Mesendoderm (in vitro differentiated cells): ENCODE data around the gene PDE4D.

Experiments used
- DNase-seq: peaks from one replicate; pipeline ENCODE4 v3.0.0; 2013
- H2AK5ac ChIP-seq: 2 replicates; pipeline ENCODE4 v1.6.1; 2013; ENCODE audit warnings: low read length, inconsistent platforms
- H2BK120ac ChIP-seq: 2 replicates; pipeline ENCODE4 v1.6.1; 2013; ENCODE audit warnings: low read depth, mild to moderate bottlenecking, low read length, moderate library complexity, mixed read lengths
- H2BK15ac ChIP-seq: replicated peaks from 2 replicates; pipeline ENCODE4 v1.6.1; 2013; ENCODE audit warnings: low read depth, mild to moderate bottlenecking, moderate library complexity
- H2BK5ac ChIP-seq: 2 replicates; pipeline ENCODE4 v1.6.1; 2013; ENCODE audit warnings: low read length, inconsistent platforms
- H3K18ac ChIP-seq: 2 replicates; pipeline ENCODE4 v1.6.1; 2013; ENCODE audit warnings: mild to moderate bottlenecking, low read length, mixed read lengths
- H3K23ac ChIP-seq: one replicate; pipeline ENCODE4 v1.6.1; 2013; ENCODE audit warnings: low read length
- H3K27ac ChIP-seq: 2 replicates; pipeline ENCODE4 v1.5.1; 2013; ENCODE audit warnings: low read depth, mild to moderate bottlenecking, inconsistent platforms, low read length, moderate library complexity
- H3K27me3 ChIP-seq: 2 replicates; pipeline ENCODE4 v1.6.1; 2013; ENCODE audit warnings: low read length, control low read depth, mild to moderate bottlenecking, inconsistent platforms; ENCODE audit not compliant: insufficient read depth, poor library complexity
- H3K36me3 ChIP-seq: 2 replicates; pipeline ENCODE4 v1.6.1; 2013; ENCODE audit warnings: low read length, inconsistent platforms; ENCODE audit not compliant: control insufficient read depth, insufficient read depth
- H3K4ac ChIP-seq: one replicate; pipeline ENCODE4 v1.6.1; 2013; ENCODE audit warnings: low read depth, mild to moderate bottlenecking, low read length, moderate library complexity
- H3K4me1 ChIP-seq: 2 replicates; pipeline ENCODE4 v1.6.1; 2013; ENCODE audit warnings: low read depth, low read length, inconsistent platforms; ENCODE audit not compliant: control insufficient read depth
- H3K4me2 ChIP-seq: 2 replicates; pipeline ENCODE4 v1.6.1; 2013; ENCODE audit warnings: low read length
- H3K4me3 ChIP-seq: 2 replicates; pipeline ENCODE4 v1.5.1; 2013; ENCODE audit warnings: mild to moderate bottlenecking, low read length
- H3K56ac ChIP-seq: one replicate; pipeline ENCODE4 v1.6.1; 2013; ENCODE audit warnings: low read length
- H3K79me1 ChIP-seq: 2 replicates; pipeline ENCODE4 v1.6.1; 2013; ENCODE audit warnings: low read length, inconsistent platforms
- H3K79me2 ChIP-seq: 2 replicates; pipeline ENCODE4 v1.6.1; 2013; ENCODE audit warnings: mild to moderate bottlenecking, low read length; ENCODE audit not compliant: control insufficient read depth, insufficient read depth
- H3K9ac ChIP-seq: 2 replicates; pipeline ENCODE4 v1.6.1; 2013; ENCODE audit warnings: low read length, inconsistent platforms
- H4K5ac ChIP-seq: one replicate; pipeline ENCODE4 v1.6.1; 2013; ENCODE audit warnings: low read length
- H4K8ac ChIP-seq: one replicate; pipeline ENCODE4 v1.6.1; 2013; ENCODE audit warnings: low read depth, mild to moderate bottlenecking, control low read depth, low read length, moderate library complexity
- WGBS: extraction: QIAGEN DNeasy Blood & Tissue Kit; methylation state at CpG from one replicate; pipeline ENCODE4 v1.1.7; 2013; ENCODE audit warnings: low lambda C conversion rate, missing lambda C conversion rate; ENCODE audit not compliant: insufficient coverage; ENCODE audit errors: extremely low coverage; 5-methylcytosine and 5-hydroxymethylcytosine counted together

The PDE4D gene

DNA sequence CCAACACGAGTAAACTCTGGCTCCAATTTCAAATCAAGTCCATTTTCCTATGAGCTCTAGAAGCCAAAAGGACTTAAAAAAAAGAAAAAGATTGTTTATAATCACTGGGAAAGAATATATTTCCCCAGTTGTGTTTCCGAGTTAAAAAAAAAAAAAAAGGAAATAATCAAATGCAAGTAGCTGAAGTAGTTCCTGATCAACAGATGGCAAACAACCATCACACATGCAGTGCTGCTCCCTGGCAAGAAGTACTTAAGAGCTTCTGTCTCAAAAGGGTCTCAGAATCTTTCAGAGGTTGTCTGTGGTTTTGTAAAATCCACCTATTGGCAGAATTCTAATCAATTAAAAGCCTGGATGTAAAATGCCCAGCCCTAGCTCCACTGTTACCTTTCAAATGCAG is 922.8 kb downstream of the PDE4D start:
- no peak overlapping the region for H3K9ac ChIP-seq
- no peak overlapping the region for H3K56ac ChIP-seq
- H3K79me1 ChIP-seq, result no peaks in the 10 kb centered on the region
- peaks cover 2% of the 10 kb centered on the region for H3K4me1 ChIP-seq
- no peak overlapping the region for H3K4me3 ChIP-seq
- no peak overlapping the region for H3K27ac ChIP-seq
- H3K18ac ChIP-seq, result no peak overlapping the region
- H3K4ac ChIP-seq, result no peak overlapping the region
- H2AK5ac ChIP-seq, result no peak overlapping the region
- H3K23ac ChIP-seq, result no peak overlapping the region
- no peak overlapping the region for H2BK15ac ChIP-seq
- H3K27me3 ChIP-seq, result no peaks in the 10 kb centered on the region
- no peak overlapping the region for H4K5ac ChIP-seq
- H2BK5ac ChIP-seq, result no peak overlapping the region
- no peak for DNase-seq
- H3K79me2 ChIP-seq, result no peaks in the 10 kb centered on the region
- H3K36me3 ChIP-seq, result peaks cover 2% of the 10 kb centered on the region
- no peak overlapping the region for H2BK120ac ChIP-seq
- no CpG with 5 or more reads among the region's 2 CpGs for WGBS
- no peak overlapping the region for H4K8ac ChIP-seq
- H3K4me2 ChIP-seq, result no peak overlapping the region

DNA sequence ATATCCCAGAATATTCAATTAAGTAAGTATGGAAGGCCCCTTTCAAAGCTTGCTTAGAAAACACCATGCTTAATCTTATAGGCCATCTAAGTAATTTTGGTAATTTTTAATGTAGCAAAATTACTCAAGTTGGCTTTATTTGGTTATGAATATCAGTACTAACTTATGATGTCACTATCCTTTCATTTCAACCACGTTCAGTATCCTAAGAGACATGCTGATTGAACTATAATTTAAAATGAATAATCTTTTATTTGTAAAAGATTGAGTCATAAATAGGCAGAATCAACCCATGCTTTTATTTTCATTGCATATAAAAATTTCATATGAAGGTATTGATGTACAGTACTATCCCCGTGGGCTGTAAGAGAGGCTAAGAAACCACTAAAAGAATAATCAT is 923.7 kb downstream of the PDE4D start:
- peaks cover 2% of the 10 kb centered on the region for H3K4me1 ChIP-seq
- H3K36me3 ChIP-seq, result peaks cover 2% of the 10 kb centered on the region
- no peak overlapping the region for H3K23ac ChIP-seq
- no peaks in the 10 kb centered on the region for H3K27me3 ChIP-seq
- no peak for DNase-seq
- no peak overlapping the region for H4K5ac ChIP-seq
- no peak overlapping the region for H3K4me3 ChIP-seq
- no peak overlapping the region for H3K4me2 ChIP-seq
- H2BK15ac ChIP-seq, result no peak overlapping the region
- H2AK5ac ChIP-seq, result no peak overlapping the region
- no peaks in the 10 kb centered on the region for H3K79me1 ChIP-seq
- WGBS, result no CpG with 5 or more reads among the region's 2 CpGs
- H3K56ac ChIP-seq, result no peak overlapping the region
- H2BK120ac ChIP-seq, result no peak overlapping the region
- no peak overlapping the region for H3K9ac ChIP-seq
- H3K79me2 ChIP-seq, result no peaks in the 10 kb centered on the region
- H3K27ac ChIP-seq, result no peak overlapping the region
- H2BK5ac ChIP-seq, result no peak overlapping the region
- no peak overlapping the region for H3K4ac ChIP-seq
- no peak overlapping the region for H3K18ac ChIP-seq
- no peak overlapping the region for H4K8ac ChIP-seq

DNA sequence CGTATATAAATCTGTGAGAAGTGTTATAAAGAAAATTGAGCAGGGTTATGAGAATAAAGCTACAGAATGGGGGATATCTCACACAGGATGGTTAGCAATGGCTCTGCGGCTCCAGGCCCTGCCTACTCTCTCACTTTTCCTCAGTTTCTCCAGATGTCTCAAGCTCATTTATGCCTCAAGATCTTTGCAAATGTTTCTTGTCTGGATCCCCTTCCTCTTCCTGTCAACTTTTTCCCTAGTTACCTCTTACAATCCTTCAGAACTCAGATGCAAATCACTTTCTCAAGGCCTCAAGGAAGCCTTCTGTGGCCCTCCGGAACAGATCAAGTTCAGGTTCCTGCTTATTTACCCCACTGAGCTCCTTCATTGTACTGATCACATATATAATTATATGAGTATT is 924.3 kb downstream of the PDE4D start:
- no peaks in the 10 kb centered on the region for H3K27me3 ChIP-seq
- no peak overlapping the region for H2BK120ac ChIP-seq
- H2BK5ac ChIP-seq, result no peak overlapping the region
- no peak overlapping the region for H3K18ac ChIP-seq
- DNase-seq, result no peak
- no peak overlapping the region for H4K8ac ChIP-seq
- no peak overlapping the region for H3K4me3 ChIP-seq
- no peaks in the 10 kb centered on the region for H3K79me1 ChIP-seq
- no peak overlapping the region for H3K4me2 ChIP-seq
- no peak overlapping the region for H2BK15ac ChIP-seq
- H3K4me1 ChIP-seq, result peaks cover 2% of the 10 kb centered on the region
- H4K5ac ChIP-seq, result no peak overlapping the region
- H3K4ac ChIP-seq, result no peak overlapping the region
- no peak overlapping the region for H3K27ac ChIP-seq
- no peak overlapping the region for H3K23ac ChIP-seq
- no peak overlapping the region for H2AK5ac ChIP-seq
- no peaks in the 10 kb centered on the region for H3K79me2 ChIP-seq
- no CpG with 5 or more reads among the region's 3 CpGs for WGBS
- no peak overlapping the region for H3K56ac ChIP-seq
- no peaks in the 10 kb centered on the region for H3K36me3 ChIP-seq
- no peak overlapping the region for H3K9ac ChIP-seq

DNA sequence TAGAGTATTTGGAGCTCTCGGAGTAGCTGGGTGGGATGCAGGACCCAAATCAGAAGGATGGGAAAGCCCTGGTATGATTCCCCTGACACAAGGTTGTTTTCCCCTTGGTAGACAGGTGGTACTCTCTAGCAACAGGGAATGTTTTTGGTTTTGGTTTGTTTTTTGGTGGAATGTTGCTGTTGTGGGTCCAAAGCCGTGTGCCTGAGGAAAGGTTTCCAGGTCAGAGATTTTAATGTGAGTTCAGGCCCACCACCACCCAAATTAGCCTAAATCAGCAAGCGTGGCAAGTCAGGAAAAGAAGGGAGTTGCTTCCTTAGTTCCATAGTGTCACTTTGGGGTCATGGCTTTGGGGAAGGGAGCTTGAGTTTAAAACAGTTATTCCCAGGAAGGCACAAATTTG is 925.2 kb downstream of the PDE4D start:
- no peak overlapping the region for H3K18ac ChIP-seq
- H2BK15ac ChIP-seq, result no peak overlapping the region
- no peak overlapping the region for H4K5ac ChIP-seq
- no peaks in the 10 kb centered on the region for H3K27me3 ChIP-seq
- H2AK5ac ChIP-seq, result no peak overlapping the region
- no peak overlapping the region for H3K27ac ChIP-seq
- WGBS, result no CpG with 5 or more reads among the region's 3 CpGs
- no peak overlapping the region for H3K56ac ChIP-seq
- no peak overlapping the region for H3K4me2 ChIP-seq
- H3K9ac ChIP-seq, result no peak overlapping the region
- DNase-seq, result no peak
- H3K4me3 ChIP-seq, result no peak overlapping the region
- H4K8ac ChIP-seq, result no peak overlapping the region
- H2BK120ac ChIP-seq, result no peak overlapping the region
- peaks cover 2% of the 10 kb centered on the region for H3K4me1 ChIP-seq
- H3K4ac ChIP-seq, result no peak overlapping the region
- no peaks in the 10 kb centered on the region for H3K79me2 ChIP-seq
- H3K23ac ChIP-seq, result no peak overlapping the region
- no peaks in the 10 kb centered on the region for H3K36me3 ChIP-seq
- H2BK5ac ChIP-seq, result no peak overlapping the region
- H3K79me1 ChIP-seq, result no peaks in the 10 kb centered on the region

DNA sequence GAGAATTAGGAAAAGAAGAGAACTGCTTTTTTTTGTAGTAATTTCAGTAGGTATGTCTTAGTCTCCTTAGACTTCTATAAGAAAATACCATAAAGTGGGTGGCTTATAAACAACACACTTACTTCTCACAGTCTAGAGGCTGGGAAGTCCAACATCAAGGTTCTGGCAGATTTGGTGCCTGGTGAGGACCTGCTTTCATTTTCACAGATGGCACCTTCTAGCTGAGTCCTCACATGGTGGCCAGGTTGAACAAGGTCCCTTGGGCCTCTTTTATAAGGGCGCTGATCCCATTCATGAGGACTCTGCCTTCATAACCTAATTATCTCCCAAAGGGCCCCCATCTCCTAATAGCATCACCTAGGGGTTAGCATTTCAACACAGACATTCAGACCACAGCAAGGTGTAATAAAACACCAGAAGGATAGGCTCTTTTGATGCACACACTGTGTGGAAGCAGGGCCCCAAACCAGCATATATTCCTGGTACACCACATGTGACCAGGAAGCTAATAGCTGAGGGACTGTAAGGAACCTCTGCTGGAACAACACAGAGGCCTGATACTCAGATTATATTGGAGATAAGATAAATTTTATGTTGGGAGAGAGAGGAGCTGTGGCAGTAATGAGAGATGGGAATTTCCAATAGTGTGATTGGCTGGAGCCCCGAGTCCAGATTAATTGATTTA is 925.8 kb downstream of the PDE4D start:
- Histone ChIP-seq H2BK5ac (no peak overlapping the region), H3K27ac (no peak overlapping the region), H3K18ac (no peak overlapping the region), H3K79me1 (no peaks in the 10 kb centered on the region), H3K79me2 (no peaks in the 10 kb centered on the region), H2BK15ac (no peak overlapping the region), H3K56ac (no peak overlapping the region), H3K4me2 (no peak overlapping the region), H3K4me1 (peaks cover 2% of the 10 kb centered on the region), H3K4ac (no peak overlapping the region), H2AK5ac (no peak overlapping the region), H3K9ac (no peak overlapping the region), H4K5ac (no peak overlapping the region), H2BK120ac (no peak overlapping the region), H3K4me3 (no peak overlapping the region), H3K23ac (no peak overlapping the region), H3K27me3 (no peaks in the 10 kb centered on the region), H4K8ac (no peak overlapping the region), H3K36me3 (no peaks in the 10 kb centered on the region)
- no CpG with 5 or more reads among the region's 2 CpGs for WGBS
- DNase-seq, result no peak
